ENCODE data around the gene CCNF. TPM values are rescaled to one million over a fixed set of nuclear protein-coding genes. Genes with fewer than 3 reads are reported as not detected.

CCNF gene
- polyA plus RNA-seq, 1 donor from 2014 or later, result 5.2 TPM

GRCh38 chr16:2388875-2389433 lies 40.3 kb upstream of the CCNF start:
- no peak overlapping the region for H3K9ac ChIP-seq (ENCODE audit: low read length)
- H3K9me3 ChIP-seq (ENCODE audit: low read length), result no peaks in the 10 kb centered on the region
- no peaks in the 10 kb centered on the region for H3K36me3 ChIP-seq (ENCODE audit: insufficient read depth, low read length)
- no peaks in the 10 kb centered on the region for H3K79me2 ChIP-seq (replicated peaks; ENCODE audit: insufficient read depth, low read length)
- H4K20me1 ChIP-seq (ENCODE audit: insufficient read depth), result no peaks in the 10 kb centered on the region
- H3K27me3 ChIP-seq (ENCODE audit: insufficient read depth, low read depth, low read length), result no peaks in the 10 kb centered on the region
- H3K4me2 ChIP-seq (ENCODE audit: low read length), result no peak overlapping the region
- H3K27ac ChIP-seq (ENCODE audit: low read length), result no peak overlapping the region
- H3K4me3 ChIP-seq (ENCODE audit: low read length), result no peak overlapping the region
- H3F3A ChIP-seq (ENCODE audit: insufficient read depth, low read length, poor library complexity, severe bottlenecking), result no peaks in the 10 kb centered on the region
- TF ChIP-seq, protein P1, sequence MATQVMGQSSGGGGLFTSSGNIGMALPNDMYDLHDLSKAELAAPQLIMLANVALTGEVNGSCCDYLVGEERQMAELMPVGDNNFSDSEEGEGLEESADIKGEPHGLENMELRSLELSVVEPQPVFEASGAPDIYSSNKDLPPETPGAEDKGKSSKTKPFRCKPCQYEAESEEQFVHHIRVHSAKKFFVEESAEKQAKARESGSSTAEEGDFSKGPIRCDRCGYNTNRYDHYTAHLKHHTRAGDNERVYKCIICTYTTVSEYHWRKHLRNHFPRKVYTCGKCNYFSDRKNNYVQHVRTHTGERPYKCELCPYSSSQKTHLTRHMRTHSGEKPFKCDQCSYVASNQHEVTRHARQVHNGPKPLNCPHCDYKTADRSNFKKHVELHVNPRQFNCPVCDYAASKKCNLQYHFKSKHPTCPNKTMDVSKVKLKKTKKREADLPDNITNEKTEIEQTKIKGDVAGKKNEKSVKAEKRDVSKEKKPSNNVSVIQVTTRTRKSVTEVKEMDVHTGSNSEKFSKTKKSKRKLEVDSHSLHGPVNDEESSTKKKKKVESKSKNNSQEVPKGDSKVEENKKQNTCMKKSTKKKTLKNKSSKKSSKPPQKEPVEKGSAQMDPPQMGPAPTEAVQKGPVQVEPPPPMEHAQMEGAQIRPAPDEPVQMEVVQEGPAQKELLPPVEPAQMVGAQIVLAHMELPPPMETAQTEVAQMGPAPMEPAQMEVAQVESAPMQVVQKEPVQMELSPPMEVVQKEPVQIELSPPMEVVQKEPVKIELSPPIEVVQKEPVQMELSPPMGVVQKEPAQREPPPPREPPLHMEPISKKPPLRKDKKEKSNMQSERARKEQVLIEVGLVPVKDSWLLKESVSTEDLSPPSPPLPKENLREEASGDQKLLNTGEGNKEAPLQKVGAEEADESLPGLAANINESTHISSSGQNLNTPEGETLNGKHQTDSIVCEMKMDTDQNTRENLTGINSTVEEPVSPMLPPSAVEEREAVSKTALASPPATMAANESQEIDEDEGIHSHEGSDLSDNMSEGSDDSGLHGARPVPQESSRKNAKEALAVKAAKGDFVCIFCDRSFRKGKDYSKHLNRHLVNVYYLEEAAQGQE (IDR thresholded peaks at IDR 0.05; ENCODE audit: borderline replicate concordance), result no peak
- TF ChIP-seq EZH2 (IDR thresholded peaks at IDR 0.05; ENCODE audit: borderline replicate concordance, insufficient read depth, low read length, poor library complexity, severe bottlenecking) (no peak), EP300 (conservative IDR thresholded peaks at IDR 0.05; ENCODE audit: poor library complexity, severe bottlenecking) (no peak), SMC3 (conservative IDR thresholded peaks at IDR 0.05; ENCODE audit: poor library complexity) (no peak)
- no peaks in the 10 kb centered on the region for H3K9me2 ChIP-seq (ENCODE audit: insufficient read depth, low read length)
- H2AFZ ChIP-seq (ENCODE audit: low read depth, low read length), result no peak overlapping the region

GRCh38 chr16:2392025-2392424 lies 37.2 kb upstream of the CCNF start:
- no peak for TF ChIP-seq SMC3 (conservative IDR thresholded peaks at IDR 0.05; ENCODE audit: poor library complexity)
- Histone ChIP-seq H3K36me3 (ENCODE audit: insufficient read depth, low read length) (no peaks in the 10 kb centered on the region), H4K20me1 (ENCODE audit: insufficient read depth) (no peaks in the 10 kb centered on the region), H3F3A (ENCODE audit: insufficient read depth, low read length, poor library complexity, severe bottlenecking) (no peaks in the 10 kb centered on the region), H3K27ac (ENCODE audit: low read length) (no peak overlapping the region), H3K9me2 (ENCODE audit: insufficient read depth, low read length) (no peaks in the 10 kb centered on the region), H3K4me2 (ENCODE audit: low read length) (no peak overlapping the region), H3K9ac (ENCODE audit: low read length) (no peak overlapping the region), H2AFZ (ENCODE audit: low read depth, low read length) (no peak overlapping the region), H3K79me2 (replicated peaks; ENCODE audit: insufficient read depth, low read length) (no peaks in the 10 kb centered on the region), H3K27me3 (ENCODE audit: insufficient read depth, low read depth, low read length) (no peaks in the 10 kb centered on the region), H3K4me3 (ENCODE audit: low read length) (no peak overlapping the region), H3K9me3 (ENCODE audit: low read length) (no peaks in the 10 kb centered on the region)

DNA sequence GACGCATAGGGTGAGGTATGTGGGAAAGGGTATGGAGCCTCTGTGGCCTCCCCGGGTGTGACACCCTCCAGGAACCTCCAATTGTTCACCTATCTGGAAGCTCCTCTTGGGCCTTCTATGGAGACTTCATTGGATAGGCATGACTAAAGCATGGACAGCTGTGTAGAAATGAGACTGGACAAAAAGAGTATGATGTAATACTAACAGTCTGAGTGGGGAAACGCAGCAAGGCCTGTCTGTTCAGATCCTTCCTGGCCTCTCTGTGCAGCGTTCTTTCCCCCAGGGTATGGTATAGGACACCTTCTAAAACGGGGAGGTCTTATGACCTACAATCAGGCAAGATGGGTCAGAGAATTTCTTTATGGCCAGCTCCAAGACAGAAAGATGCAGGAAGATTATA lies 30.7 kb upstream of the CCNF start:
- Histone ChIP-seq H3K4me3 (ENCODE audit: low read length) (no peak overlapping the region), H2AFZ (ENCODE audit: low read depth, low read length) (no peak overlapping the region), H3K27me3 (ENCODE audit: insufficient read depth, low read depth, low read length) (no peaks in the 10 kb centered on the region), H3K9me2 (ENCODE audit: insufficient read depth, low read length) (no peaks in the 10 kb centered on the region), H3K79me2 (replicated peaks; ENCODE audit: insufficient read depth, low read length) (no peaks in the 10 kb centered on the region), H3K4me2 (ENCODE audit: low read length) (no peak overlapping the region), H3K27ac (ENCODE audit: low read length) (no peak overlapping the region), H4K20me1 (ENCODE audit: insufficient read depth) (no peaks in the 10 kb centered on the region), H3F3A (ENCODE audit: insufficient read depth, low read length, poor library complexity, severe bottlenecking) (no peaks in the 10 kb centered on the region), H3K9me3 (ENCODE audit: low read length) (no peaks in the 10 kb centered on the region), H3K9ac (ENCODE audit: low read length) (no peak overlapping the region), H3K36me3 (ENCODE audit: insufficient read depth, low read length) (no peaks in the 10 kb centered on the region)
- TF ChIP-seq POLR2AphosphoS5 (IDR thresholded peaks at IDR 0.05) (no peak), SMC3 (conservative IDR thresholded peaks at IDR 0.05; ENCODE audit: poor library complexity) (no peak), EZH2 (IDR thresholded peaks at IDR 0.05; ENCODE audit: borderline replicate concordance, insufficient read depth, low read length, poor library complexity, severe bottlenecking) (no peak), CTCF (IDR thresholded peaks at IDR 0.05; ENCODE audit: poor library complexity, severe bottlenecking) (no peak), EP300 (conservative IDR thresholded peaks at IDR 0.05; ENCODE audit: poor library complexity, severe bottlenecking) (no peak), MXI1 (conservative IDR thresholded peaks at IDR 0.05; ENCODE audit: poor library complexity, severe bottlenecking) (no peak), TAF1 (IDR thresholded peaks at IDR 0.05; ENCODE audit: low read depth) (no peak), RAD21 (conservative IDR thresholded peaks at IDR 0.05) (no peak)
- TF ChIP-seq, protein P1 (IDR thresholded peaks at IDR 0.05; ENCODE audit: borderline replicate concordance), result no peak
